H1 (cell line): Measurements from ENCODE around the gene PFDN1. TPM values are rescaled to one million over a fixed set of nuclear protein-coding genes. Genes with fewer than 3 reads are reported as not detected.
A peak's percentile ranks its signal among the peaks of the same experiment; 100 is the strongest.

Source experiments
- ASH2L ChIP-seq: fragments of 200-600, 300-600 bp; sonication (generic); IDR thresholded peaks from one replicate; pipeline ENCODE4 v1.7.1; 2017; ENCODE audit warnings: low read length
- CBX5 ChIP-seq: fragments of 300-800, 300-1000 bp; sonication (generic); IDR thresholded peaks from 2 replicates; pipeline ENCODE4 v1.7.1; 2016; ENCODE audit warnings: antibody characterized with exemption, low read length, low read depth
- CBX8 ChIP-seq: fragments of 300-800, 300-1000 bp; sonication (generic); IDR thresholded peaks from 2 replicates; pipeline ENCODE4 v1.7.1; 2016; ENCODE audit warnings: low read depth, low read length, borderline replicate concordance
- CHD2 ChIP-seq: IDR thresholded peaks from 2 replicates; pipeline ENCODE4 v1.6.1; 2012; ENCODE audit warnings: low read length, improper control_type of control experiment
- GABPA ChIP-seq: IDR thresholded peaks from 2 replicates; pipeline ENCODE4 v1.6.1; 2011; ENCODE audit warnings: mild to moderate bottlenecking, low read length, moderate library complexity, borderline replicate concordance; ENCODE audit not compliant: insufficient read depth
- GTF2F1 ChIP-seq: IDR thresholded peaks from 2 replicates; pipeline ENCODE4 v1.6.1; 2012; ENCODE audit warnings: low read depth, low read length, improper control_type of control experiment, borderline replicate concordance
- JUN ChIP-seq: IDR thresholded peaks from 2 replicates; pipeline ENCODE4 v1.6.1; 2011; ENCODE audit warnings: low read depth, mild to moderate bottlenecking, improper control_type of control experiment, low read length
- KDM5A ChIP-seq: fragments of 200-600 bp; IDR thresholded peaks from 2 replicates; pipeline ENCODE4 v1.7.1; 2012; ENCODE audit warnings: mild to moderate bottlenecking, low read length, inconsistent platforms, mixed read lengths
- RBBP5 ChIP-seq: IDR thresholded peaks from 2 replicates; pipeline ENCODE4 v1.7.1; 2012; ENCODE audit warnings: low read depth, mild to moderate bottlenecking, inconsistent platforms, low read length, moderate library complexity, borderline replicate concordance
- SIX5 ChIP-seq: IDR thresholded peaks from 2 replicates; pipeline ENCODE4 v1.6.1; 2011; ENCODE audit warnings: mild to moderate bottlenecking, low read depth, low read length
- SP2 ChIP-seq: IDR thresholded peaks from 2 replicates; pipeline ENCODE4 v1.6.1; 2012; ENCODE audit warnings: mild to moderate bottlenecking, low read length, inconsistent platforms
- SP4 ChIP-seq: IDR thresholded peaks from 2 replicates; pipeline ENCODE4 v1.6.1; 2012; ENCODE audit warnings: low read length, inconsistent platforms
- SUZ12 ChIP-seq: fragments of 200-600 bp; sonication (generic); IDR thresholded peaks from 2 replicates; pipeline ENCODE4 v1.6.1; 2012; ENCODE audit warnings: mild to moderate bottlenecking, inconsistent platforms, low read length, moderate library complexity, mixed read lengths
- TAF1 ChIP-seq: IDR thresholded peaks from 2 replicates; pipeline ENCODE4 v1.6.1; 2011; ENCODE audit warnings: mild to moderate bottlenecking, low read depth, low read length
- TEAD4 ChIP-seq: IDR thresholded peaks from 2 replicates; pipeline ENCODE4 v1.6.1; 2012; ENCODE audit warnings: low read depth, low read length, inconsistent platforms, mixed read lengths
- YY1 ChIP-seq: IDR thresholded peaks from 2 replicates; pipeline ENCODE4 v1.6.1; 2011; ENCODE audit warnings: low read depth, mild to moderate bottlenecking, low read length
- polyA plus RNA-seq, 7 experiments: library from polyadenylated mRNA; depleted of rRNA in 3 of 7; stranded (reverse) in 5 of 7; unstranded in 2 of 7; fragments of >200 nt in 5 of 7; fragments of 200-250 nt in 2 of 7; gene quantifications; 1 replicate in 5 of 7; 2 replicates in 1 of 7; 4 replicates in 1 of 7; pipeline versions ENCODE4 v1.2.1 to v1.2.3, GENCODE V29; 2011 to 2013; ENCODE audit warnings: missing spikeins in 2 of 7, mixed read lengths in 2 of 7
- total RNA-seq: library from RNA; stranded (reverse); fragmentation: NEBNext Ultra II Directional; extraction: Animal tissue kit (Norgen Biotek cat#: 25700); gene quantifications from 2 replicates; pipeline ENCODE4 v1.2.1, GENCODE V29; 2021
- TF ChIP-seq, protein P1 (sequence below), 3 experiments: IDR thresholded peaks; 1 replicate in 2 of 3; 2 replicates in 1 of 3; pipeline versions ENCODE4 v1.5.1 to v1.6.1; 2011; ENCODE audit warnings: low read length in 3 of 3, mild to moderate bottlenecking in 3 of 3, inconsistent platforms in 2 of 3, low read depth in 1 of 3, moderate library complexity in 1 of 3; ENCODE audit not compliant: insufficient read depth in 1 of 3; ENCODE audit errors: control extremely low read depth in 1 of 3
- TF ChIP-seq, protein P2 (sequence below): IDR thresholded peaks from 2 replicates; pipeline ENCODE4 v1.6.1; 2011; ENCODE audit warnings: low read length, improper control_type of control experiment
- TF ChIP-seq, protein P3 (sequence below): IDR thresholded peaks from 2 replicates; pipeline ENCODE4 v1.6.1; 2012; ENCODE audit warnings: low read length, inconsistent platforms

The PFDN1 gene
- total and polyA plus RNA-seq, 2 of the 8 experiments (the other 6 are each of a cell fraction or from before 2014, with no cell fraction given) = 53.0 to 89.6 TPM

DNA sequence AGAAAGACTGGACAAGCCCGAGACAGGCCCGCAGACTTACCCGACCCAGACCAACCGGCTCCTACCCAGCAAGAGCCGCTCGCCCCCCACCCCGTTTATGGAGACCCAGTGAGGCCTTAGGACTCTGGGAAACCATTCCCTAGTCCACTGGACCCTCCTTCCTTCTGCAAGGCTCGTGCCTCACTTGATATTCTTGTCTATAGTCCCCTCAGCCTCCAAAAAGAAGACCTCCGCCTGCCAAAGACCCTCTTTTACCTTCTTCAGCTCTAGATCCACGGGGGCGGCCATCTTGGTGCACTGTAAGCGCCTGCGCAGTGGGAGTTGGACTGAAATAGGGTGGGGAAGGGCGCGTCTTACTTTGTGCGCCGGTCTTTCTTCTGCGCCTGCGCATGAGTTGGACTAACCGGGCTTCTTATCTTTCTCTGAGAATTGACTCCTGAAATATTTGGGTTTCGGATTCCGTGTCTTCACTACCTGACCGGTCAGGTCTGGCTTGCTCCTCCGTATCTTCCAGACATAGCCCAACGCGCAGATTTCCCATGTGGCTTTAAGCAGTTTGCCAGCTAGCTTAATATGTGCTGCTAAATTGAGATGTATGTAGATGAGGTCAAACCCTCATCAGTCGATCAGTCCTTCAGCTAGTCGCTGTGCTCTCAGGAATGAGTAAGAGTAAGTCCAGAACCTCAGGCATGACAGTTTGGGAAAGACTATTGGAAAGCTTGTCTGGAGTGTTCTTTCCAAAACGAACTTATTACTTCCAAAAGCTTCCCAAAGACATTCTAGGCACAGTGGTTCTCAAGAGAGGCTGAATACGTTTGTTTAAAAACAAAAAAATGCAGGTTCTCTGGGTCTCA is at the start of gene PFDN1 (continued):
- TF ChIP-seq, protein P1, sequence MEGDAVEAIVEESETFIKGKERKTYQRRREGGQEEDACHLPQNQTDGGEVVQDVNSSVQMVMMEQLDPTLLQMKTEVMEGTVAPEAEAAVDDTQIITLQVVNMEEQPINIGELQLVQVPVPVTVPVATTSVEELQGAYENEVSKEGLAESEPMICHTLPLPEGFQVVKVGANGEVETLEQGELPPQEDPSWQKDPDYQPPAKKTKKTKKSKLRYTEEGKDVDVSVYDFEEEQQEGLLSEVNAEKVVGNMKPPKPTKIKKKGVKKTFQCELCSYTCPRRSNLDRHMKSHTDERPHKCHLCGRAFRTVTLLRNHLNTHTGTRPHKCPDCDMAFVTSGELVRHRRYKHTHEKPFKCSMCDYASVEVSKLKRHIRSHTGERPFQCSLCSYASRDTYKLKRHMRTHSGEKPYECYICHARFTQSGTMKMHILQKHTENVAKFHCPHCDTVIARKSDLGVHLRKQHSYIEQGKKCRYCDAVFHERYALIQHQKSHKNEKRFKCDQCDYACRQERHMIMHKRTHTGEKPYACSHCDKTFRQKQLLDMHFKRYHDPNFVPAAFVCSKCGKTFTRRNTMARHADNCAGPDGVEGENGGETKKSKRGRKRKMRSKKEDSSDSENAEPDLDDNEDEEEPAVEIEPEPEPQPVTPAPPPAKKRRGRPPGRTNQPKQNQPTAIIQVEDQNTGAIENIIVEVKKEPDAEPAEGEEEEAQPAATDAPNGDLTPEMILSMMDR (IDR thresholded peaks at IDR 0.05; ENCODE audit: control extremely low read depth in 1 of 3, insufficient read depth in 1 of 3, low read depth in 1 of 3, low read length in 3 of 3) = no peak
- TF ChIP-seq, protein P2, sequence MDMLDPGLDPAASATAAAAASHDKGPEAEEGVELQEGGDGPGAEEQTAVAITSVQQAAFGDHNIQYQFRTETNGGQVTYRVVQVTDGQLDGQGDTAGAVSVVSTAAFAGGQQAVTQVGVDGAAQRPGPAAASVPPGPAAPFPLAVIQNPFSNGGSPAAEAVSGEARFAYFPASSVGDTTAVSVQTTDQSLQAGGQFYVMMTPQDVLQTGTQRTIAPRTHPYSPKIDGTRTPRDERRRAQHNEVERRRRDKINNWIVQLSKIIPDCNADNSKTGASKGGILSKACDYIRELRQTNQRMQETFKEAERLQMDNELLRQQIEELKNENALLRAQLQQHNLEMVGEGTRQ = no peak
- no peak for TF ChIP-seq SP2
- no peak for TF ChIP-seq JUN
- no peak for TF ChIP-seq TEAD4
- TF ChIP-seq CBX8 = no peak
- no peak for TF ChIP-seq SUZ12
- peak; percentile 98 for TF ChIP-seq KDM5A
- TF ChIP-seq SIX5 = no peak
- no peak for TF ChIP-seq SP4
- peak; percentile 95 for TF ChIP-seq TAF1
- TF ChIP-seq CHD2 = no peak
- peak; percentile 87 for TF ChIP-seq ASH2L
- no peak for TF ChIP-seq CBX5
- TF ChIP-seq GTF2F1 = peak; percentile 38; the same call in 1 of the 2 replicates
- peak; percentile 56; the same call in 1 of the 2 replicates for TF ChIP-seq RBBP5
- TF ChIP-seq YY1 = peak; percentile 99
- no peak for TF ChIP-seq GABPA
- TF ChIP-seq, protein P3, sequence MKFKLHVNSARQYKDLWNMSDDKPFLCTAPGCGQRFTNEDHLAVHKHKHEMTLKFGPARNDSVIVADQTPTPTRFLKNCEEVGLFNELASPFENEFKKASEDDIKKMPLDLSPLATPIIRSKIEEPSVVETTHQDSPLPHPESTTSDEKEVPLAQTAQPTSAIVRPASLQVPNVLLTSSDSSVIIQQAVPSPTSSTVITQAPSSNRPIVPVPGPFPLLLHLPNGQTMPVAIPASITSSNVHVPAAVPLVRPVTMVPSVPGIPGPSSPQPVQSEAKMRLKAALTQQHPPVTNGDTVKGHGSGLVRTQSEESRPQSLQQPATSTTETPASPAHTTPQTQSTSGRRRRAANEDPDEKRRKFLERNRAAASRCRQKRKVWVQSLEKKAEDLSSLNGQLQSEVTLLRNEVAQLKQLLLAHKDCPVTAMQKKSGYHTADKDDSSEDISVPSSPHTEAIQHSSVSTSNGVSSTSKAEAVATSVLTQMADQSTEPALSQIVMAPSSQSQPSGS = peak; percentile 58; the same call in 1 of the 2 replicates
